Activated CD8-positive, alpha-beta memory T cell treated with anti-CD3 and anti-CD28 coated beads for 36 hours (primary cell): ENCODE data around the gene RAB38. TPM values are rescaled to one million over a fixed set of nuclear protein-coding genes. Genes with fewer than 3 reads are reported as not detected.

ENCODE experiments used
- CTCF ChIA-PET: fragments of 350-600 bp; sonication (Branson Sonifier 250); formaldehyde crosslinking; loops from one replicate; lab custom pipeline; 2021; ENCODE audit warnings: antibody characterized with exemption; lab: Charles Lee
- POLR2A ChIA-PET: fragments of 350-600 bp; sonication (Branson Sonifier 250); formaldehyde crosslinking; loops from one replicate; lab custom pipeline; 2021; ENCODE audit warnings: antibody characterized with exemption; lab: Charles Lee
- total RNA-seq, 2 experiments: library from RNA; stranded (reverse); gene quantifications; one replicate each; pipeline ENCODE4 v1.2.3, GENCODE V29; 2021

Gene RAB38
- total RNA-seq: 1 to 10 TPM; 4.4 to 4.7 TPM

- CTCF ChIA-PET: no interaction called here
Observed at GRCh38 chr11:88174709-88175568, at the start of gene RAB38. Gene RAB38 (minus strand): TSS chr11:88175443. CDS start chr11:88175384, 59 bp downstream.

GRCh38 chr11:88213406-88213805 is 38.2 kb upstream of the RAB38 start:
- CTCF ChIA-PET: no interaction called here
- POLR2A ChIA-PET: no interaction called here

More at GRCh38 chr11:88174709-88175568, at the start of gene RAB38:
- POLR2A ChIA-PET: interaction anchor here (0.7 to 1.3 kb wide), 3 partner anchors 162 to 182 kb away, joined by 3 to 8 read pairs (median 3); partner anchors contain the start of gene CTSC

GRCh38 chr11:88212300-88212699 is 37.1 kb upstream of the RAB38 start:
- POLR2A ChIA-PET: no interaction called here
- CTCF ChIA-PET: no interaction called here

GRCh38 chr11:88208745-88209144 is 33.5 kb upstream of the RAB38 start:
- ChIA-PET POLR2A (no interaction called here), CTCF (no interaction called here)

GRCh38 chr11:88206751-88207150 is 31.5 kb upstream of the RAB38 start:
- POLR2A ChIA-PET: no interaction called here
- CTCF ChIA-PET: no interaction called here

- POLR2A ChIA-PET: no interaction called here
- CTCF ChIA-PET: no interaction called here
Observed at GRCh38 chr11:88204353-88204752, 29.1 kb upstream of the RAB38 start.

- ChIA-PET CTCF (no interaction called here), POLR2A (no interaction called here)
Observed at GRCh38 chr11:88203604-88204003, 28.4 kb upstream of the RAB38 start.

- CTCF ChIA-PET: no interaction called here
- POLR2A ChIA-PET: no interaction called here
Observed at GRCh38 chr11:88202498-88202897, 27.3 kb upstream of the RAB38 start.

GRCh38 chr11:88196393-88196792 is 21.1 kb upstream of the RAB38 start:
- ChIA-PET CTCF (no interaction called here), POLR2A (no interaction called here)

GRCh38 chr11:88195908-88196307 is 20.7 kb upstream of the RAB38 start:
- CTCF ChIA-PET: no interaction called here
- POLR2A ChIA-PET: no interaction called here

- CTCF ChIA-PET: no interaction called here
Observed at GRCh38 chr11:88194990-88195389, 19.7 kb upstream of the RAB38 start.

GRCh38 chr11:88193278-88193677 is 18.0 kb upstream of the RAB38 start:
- ChIA-PET POLR2A (no interaction called here), CTCF (no interaction called here)

More at GRCh38 chr11:88194990-88195389, 19.7 kb upstream of the RAB38 start:
- POLR2A ChIA-PET: no interaction called here

GRCh38 chr11:88188932-88189253 is 13.7 kb upstream of the RAB38 start:
- ChIA-PET POLR2A (no interaction called here), CTCF (no interaction called here)

- CTCF ChIA-PET: no interaction called here
- POLR2A ChIA-PET: no interaction called here
Observed at GRCh38 chr11:88188251-88188931, 13.1 kb upstream of the RAB38 start.

GRCh38 chr11:88183233-88183632 is 8.0 kb upstream of the RAB38 start:
- POLR2A ChIA-PET: no interaction called here
- CTCF ChIA-PET: no interaction called here

- ChIA-PET CTCF (no interaction called here), POLR2A (no interaction called here)
Observed at GRCh38 chr11:88181776-88182175, 6.5 kb upstream of the RAB38 start.

GRCh38 chr11:88179971-88180629 is 4.9 kb upstream of the RAB38 start:
- POLR2A ChIA-PET: no interaction called here
- CTCF ChIA-PET: no interaction called here

GRCh38 chr11:88179141-88179540 is 3.9 kb upstream of the RAB38 start:
- CTCF ChIA-PET: no interaction called here
- POLR2A ChIA-PET: no interaction called here

- POLR2A ChIA-PET: no interaction called here
- CTCF ChIA-PET: no interaction called here
Observed at GRCh38 chr11:88178191-88178590, 2.9 kb upstream of the RAB38 start.

GRCh38 chr11:88175569-88176075 is 379 bp upstream of the RAB38 start:
- POLR2A ChIA-PET: interaction anchor here (0.7 to 1.2 kb wide), 2 partner anchors 163 to 181 kb away, joined by 3 read pairs; no protein-coding TSS in a partner anchor
- CTCF ChIA-PET: no interaction called here
